LNCAP (cell line): ENCODE measurements around the gene MPP4.

Experiments
- CTCF ChIP-seq: fragments of 450-650 bp; IDR thresholded peaks from 2 replicates; pipeline ENCODE4 v1.5.1; 2017; ENCODE audit warnings: mild to moderate bottlenecking

Gene MPP4

GRCh38 chr2:201642086-201642578 lies 56.3 kb downstream of the MPP4 start:
- TF ChIP-seq CTCF = no peak

- TF ChIP-seq CTCF = no peak
These were observed 59.2 kb downstream of the MPP4 start for GRCh38 chr2:201639205-201639604.

DNA sequence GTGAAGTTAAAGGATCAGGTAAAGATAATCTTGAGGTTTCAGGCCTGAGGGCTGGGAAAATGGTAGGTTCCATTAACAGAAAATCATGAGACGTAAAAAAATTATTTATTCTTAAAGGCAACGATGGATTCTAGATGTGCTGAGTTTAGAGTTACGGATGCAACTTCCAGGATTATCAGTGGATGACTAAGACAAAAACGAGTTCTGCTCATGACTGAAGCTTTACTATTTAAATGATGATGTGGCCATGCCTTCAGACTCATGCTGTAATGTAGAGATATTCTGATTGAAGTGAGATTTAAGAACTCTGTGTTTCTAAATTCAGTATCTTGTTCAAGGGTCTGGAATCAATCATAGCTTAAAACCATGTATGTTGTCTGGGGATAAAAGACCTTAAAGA lies 60.1 kb downstream of the MPP4 start:
- TF ChIP-seq CTCF = no peak

GRCh38 chr2:201633661-201634249 lies 64.7 kb downstream of the MPP4 start:
- no peak for TF ChIP-seq CTCF

DNA sequence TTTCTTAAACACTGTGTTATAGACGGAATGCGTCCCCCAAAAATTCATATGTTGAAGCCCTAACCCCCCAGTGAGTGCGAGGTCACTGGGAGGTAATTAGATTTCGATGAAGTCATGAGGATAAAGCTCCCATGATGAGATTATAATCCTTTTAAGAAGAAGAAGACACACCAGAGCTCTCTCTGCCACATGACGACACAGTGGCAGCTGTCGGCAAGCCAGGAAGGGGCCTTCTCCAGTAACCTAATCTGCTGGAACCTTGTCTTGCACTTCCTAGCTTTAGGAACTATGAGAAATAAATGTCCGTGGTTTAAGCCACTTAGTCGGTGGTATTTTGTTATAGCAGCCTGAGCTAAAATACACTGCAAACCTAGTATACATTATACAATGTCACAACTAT lies 67.4 kb downstream of the MPP4 start:
- no peak for TF ChIP-seq CTCF

DNA sequence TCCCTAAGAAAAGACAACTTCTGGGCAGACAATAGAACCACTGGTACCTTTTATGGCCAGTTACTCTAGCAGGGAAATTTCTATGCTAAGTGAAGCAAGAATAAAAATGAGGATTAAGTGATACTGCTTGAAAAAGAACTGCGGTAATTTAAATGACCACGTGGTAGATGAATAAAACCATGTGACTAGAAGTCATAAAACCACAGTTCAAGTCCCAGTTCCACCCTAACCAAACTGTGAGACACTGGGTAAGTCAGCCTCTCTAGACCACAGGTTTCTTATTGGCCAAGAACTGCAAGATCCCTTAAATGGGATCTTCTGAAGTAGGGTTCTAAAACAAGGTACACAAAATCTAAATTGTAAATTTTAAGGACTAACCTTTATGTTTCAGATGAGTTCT lies 67.9 kb downstream of the MPP4 start:
- no peak for TF ChIP-seq CTCF

DNA sequence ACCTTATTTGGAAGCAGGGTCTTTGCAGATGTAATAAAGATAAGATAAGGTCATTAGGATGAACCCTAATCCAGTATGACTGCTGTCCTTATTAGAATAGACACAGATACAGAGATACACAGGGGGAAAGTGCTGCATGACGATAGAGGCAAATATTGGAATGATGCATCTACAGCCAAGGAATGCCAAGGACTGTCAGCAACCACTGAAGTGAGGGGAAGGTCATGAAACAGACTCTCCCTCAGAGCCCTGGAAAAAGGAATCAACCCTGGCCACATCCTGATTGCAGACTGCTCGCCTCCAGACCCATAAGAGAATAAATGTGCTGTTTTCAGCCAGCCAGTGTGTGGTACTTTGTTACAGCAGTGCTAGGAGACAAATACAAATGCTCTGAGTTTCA lies 69.9 kb downstream of the MPP4 start:
- no peak for TF ChIP-seq CTCF
